Astrocyte (in vitro differentiated cells and primary cell): ENCODE data around the gene TTBK2. TPM values are rescaled to one million over a fixed set of nuclear protein-coding genes. Genes with fewer than 3 reads are reported as not detected.
"Not testable (repeated sequence)": the region's sequence is repeated elsewhere in the genome, so short reads cannot be mapped to it uniquely, and the experiment has no call there.

ENCODE experiments used
- DNase-seq: peaks from one replicate; pipeline ENCODE4 v3.0.0-alpha.2; 2010; ENCODE audit warnings: low read depth
- FAIRE-seq: peaks from 2 replicates; lab custom pipeline; 2011; peaks lifted over from hg19 to GRCh38; lab: Jason Lieb, UNC
- H2AFZ ChIP-seq: 2 replicates; pipeline ENCODE4 v1.6.0; 2012; ENCODE audit warnings: low read depth, low read length, inconsistent platforms
- H3K27ac ChIP-seq: 2 replicates; pipeline ENCODE4 v1.5.1; 2011; ENCODE audit warnings: low read depth, low read length, inconsistent platforms
- H3K27me3 ChIP-seq: 2 replicates; pipeline ENCODE4 v1.6.0; 2011; ENCODE audit warnings: low read length, inconsistent platforms; ENCODE audit not compliant: insufficient read depth
- H3K36me3 ChIP-seq: 2 replicates; pipeline ENCODE4 v1.5.1; 2011; ENCODE audit warnings: low read length, inconsistent platforms; ENCODE audit not compliant: insufficient read depth
- H3K4me1 ChIP-seq: 2 replicates; pipeline ENCODE4 v1.5.1; 2011; ENCODE audit warnings: low read length, inconsistent platforms; ENCODE audit not compliant: insufficient read depth
- H3K4me2 ChIP-seq: 2 replicates; pipeline ENCODE4 v1.6.0; 2012; ENCODE audit warnings: low read length, inconsistent platforms
- H3K4me3 ChIP-seq: 2 replicates; pipeline ENCODE4 v1.5.1; 2011; ENCODE audit warnings: low read depth, mild to moderate bottlenecking, low read length, inconsistent platforms; ENCODE audit not compliant: insufficient read depth
- H3K79me2 ChIP-seq: 2 replicates; pipeline ENCODE4 v1.6.0; 2012; ENCODE audit warnings: mild to moderate bottlenecking, low read length, inconsistent platforms; ENCODE audit not compliant: insufficient read depth
- H3K9ac ChIP-seq: 2 replicates; pipeline ENCODE4 v1.6.0; 2012; ENCODE audit warnings: mild to moderate bottlenecking, low read length, inconsistent platforms
- H3K9me3 ChIP-seq: 2 replicates; pipeline ENCODE4 v1.5.1; 2012; ENCODE audit warnings: low read depth, mild to moderate bottlenecking, low read length, inconsistent platforms; ENCODE audit not compliant: insufficient read depth
- H4K20me1 ChIP-seq: 2 replicates; pipeline ENCODE4 v1.6.0; 2012; ENCODE audit warnings: low read length, inconsistent platforms; ENCODE audit not compliant: insufficient read depth
- H3K27ac Mint-ChIP-seq: one replicate; pipeline ENCODE4 v1.8.0; 2021; ENCODE audit warnings: mild to moderate bottlenecking, mixed read lengths; ENCODE audit not compliant: unreplicated experiment
- H3K27me3 Mint-ChIP-seq: one replicate; pipeline ENCODE4 v1.8.0; 2021; ENCODE audit warnings: low read depth, mixed read lengths; ENCODE audit not compliant: unreplicated experiment
- H3K36me3 Mint-ChIP-seq: one replicate; pipeline ENCODE4 v1.8.0; 2021; ENCODE audit warnings: low read depth, mixed read lengths; ENCODE audit not compliant: unreplicated experiment
- H3K4me1 Mint-ChIP-seq: one replicate; pipeline ENCODE4 v1.8.0; 2021; ENCODE audit warnings: low read depth, mixed read lengths; ENCODE audit not compliant: unreplicated experiment
- H3K4me3 Mint-ChIP-seq: one replicate; pipeline ENCODE4 v1.8.0; 2021; ENCODE audit warnings: mild to moderate bottlenecking, moderate library complexity, mixed read lengths; ENCODE audit not compliant: unreplicated experiment
- H3K9me3 Mint-ChIP-seq: one replicate; pipeline ENCODE4 v1.8.0; 2021; ENCODE audit warnings: mild to moderate bottlenecking, mixed read lengths; ENCODE audit not compliant: unreplicated experiment
- EZH2 ChIP-seq: IDR thresholded peaks from 2 replicates; pipeline ENCODE4 v1.6.1; 2012; ENCODE audit warnings: mild to moderate bottlenecking, low read length, inconsistent platforms; ENCODE audit not compliant: insufficient read depth
- total RNA-seq: library from RNA; stranded (reverse); gene quantifications from 2 replicates; pipeline ENCODE4 v1.2.1, GENCODE V29; 2021
- TF ChIP-seq, protein P1 (sequence below): IDR thresholded peaks from 2 replicates; pipeline ENCODE4 v1.5.1; 2011; ENCODE audit warnings: low read depth, mild to moderate bottlenecking, inconsistent platforms, low read length, moderate library complexity; ENCODE audit not compliant: insufficient read depth

TTBK2 gene
- total RNA-seq, 1 donor from 2014 or later, result 14.8 TPM

DNA sequence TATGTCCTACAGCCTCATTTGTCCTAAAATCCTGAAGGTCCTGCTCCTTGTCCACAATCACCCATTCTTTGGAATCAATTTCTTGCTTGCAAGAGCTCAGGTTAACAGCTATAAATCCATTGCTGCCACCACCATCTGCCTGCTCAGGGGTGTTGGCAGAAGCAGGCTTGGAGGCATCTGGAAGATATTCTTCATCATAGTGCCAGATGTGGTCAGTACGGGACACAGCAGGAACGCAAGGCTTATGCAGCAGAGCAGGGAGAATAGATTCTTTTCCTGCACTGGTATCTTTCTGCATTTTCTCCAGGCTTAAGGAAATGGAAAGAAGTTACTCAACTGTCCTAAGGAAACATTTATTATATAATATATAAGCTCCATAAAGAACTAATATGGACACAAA lies 145.2 kb downstream of the TTBK2 start:
- Mint-ChIP-seq H3K27me3 (no peaks in the 10 kb centered on the region), H3K36me3 (peaks cover 6% of the 10 kb centered on the region), H3K4me3 (no peak overlapping the region), H3K9me3 (no peaks in the 10 kb centered on the region), H3K27ac (no peak overlapping the region), H3K4me1 (no peaks in the 10 kb centered on the region)
- Histone ChIP-seq H3K4me3 (no peak overlapping the region), H3K9me3 (no peaks in the 10 kb centered on the region), H3K4me1 (no peaks in the 10 kb centered on the region), H2AFZ (no peak overlapping the region), H3K9ac (no peak overlapping the region), H3K27ac (no peak overlapping the region), H3K27me3 (no peaks in the 10 kb centered on the region), H3K36me3 (peaks cover 4% of the 10 kb centered on the region), H3K79me2 (no peaks in the 10 kb centered on the region), H3K4me2 (no peak overlapping the region), H4K20me1 (no peaks in the 10 kb centered on the region)
- TF ChIP-seq, protein P1, sequence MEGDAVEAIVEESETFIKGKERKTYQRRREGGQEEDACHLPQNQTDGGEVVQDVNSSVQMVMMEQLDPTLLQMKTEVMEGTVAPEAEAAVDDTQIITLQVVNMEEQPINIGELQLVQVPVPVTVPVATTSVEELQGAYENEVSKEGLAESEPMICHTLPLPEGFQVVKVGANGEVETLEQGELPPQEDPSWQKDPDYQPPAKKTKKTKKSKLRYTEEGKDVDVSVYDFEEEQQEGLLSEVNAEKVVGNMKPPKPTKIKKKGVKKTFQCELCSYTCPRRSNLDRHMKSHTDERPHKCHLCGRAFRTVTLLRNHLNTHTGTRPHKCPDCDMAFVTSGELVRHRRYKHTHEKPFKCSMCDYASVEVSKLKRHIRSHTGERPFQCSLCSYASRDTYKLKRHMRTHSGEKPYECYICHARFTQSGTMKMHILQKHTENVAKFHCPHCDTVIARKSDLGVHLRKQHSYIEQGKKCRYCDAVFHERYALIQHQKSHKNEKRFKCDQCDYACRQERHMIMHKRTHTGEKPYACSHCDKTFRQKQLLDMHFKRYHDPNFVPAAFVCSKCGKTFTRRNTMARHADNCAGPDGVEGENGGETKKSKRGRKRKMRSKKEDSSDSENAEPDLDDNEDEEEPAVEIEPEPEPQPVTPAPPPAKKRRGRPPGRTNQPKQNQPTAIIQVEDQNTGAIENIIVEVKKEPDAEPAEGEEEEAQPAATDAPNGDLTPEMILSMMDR, result no peak
- no peak for TF ChIP-seq EZH2
- FAIRE-seq, result no peak
- no peak for DNase-seq

DNA sequence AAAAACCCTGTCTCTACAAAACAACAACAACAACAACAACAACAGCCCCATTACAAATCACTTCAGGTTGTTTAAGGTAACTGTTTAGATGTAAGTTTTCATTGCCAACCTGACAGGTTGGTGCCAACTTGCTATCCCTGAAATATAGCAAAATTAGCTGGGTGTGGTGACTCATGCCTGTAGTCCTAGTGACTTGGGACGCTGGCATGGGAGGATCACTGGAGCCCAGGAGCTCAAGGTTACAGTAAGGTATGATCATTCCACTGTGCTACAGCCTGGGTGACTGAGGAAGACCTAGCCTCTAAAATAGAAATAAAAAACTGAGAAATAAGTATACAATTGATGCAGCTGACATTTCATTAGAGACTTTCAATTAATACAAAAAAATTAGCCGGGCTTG lies 147.7 kb downstream of the TTBK2 start:
- no peak overlapping the region for H3K9ac ChIP-seq
- DNase-seq, result no peak

DNA sequence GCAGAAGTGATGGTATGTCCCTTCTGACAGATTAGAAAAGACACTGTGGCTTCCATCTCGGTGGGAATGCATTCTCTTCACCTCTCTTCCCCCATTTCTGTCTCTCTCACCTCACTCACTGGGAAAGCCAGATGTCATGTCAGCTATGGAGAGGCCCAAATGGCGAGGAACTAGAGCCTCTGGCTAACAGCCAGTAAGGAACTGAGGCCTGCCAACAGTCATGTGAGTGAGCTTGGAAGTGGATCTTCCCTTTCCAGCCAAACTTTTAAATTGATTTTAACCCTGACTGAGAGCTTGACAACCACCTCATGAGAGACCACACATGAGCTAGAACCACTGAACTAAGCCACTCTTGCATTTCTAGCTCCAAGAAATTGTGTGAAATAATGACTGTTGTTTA lies 148.4 kb downstream of the TTBK2 start:
- Mint-ChIP-seq H3K4me3 (no peak overlapping the region), H3K4me1 (no peaks in the 10 kb centered on the region), H3K9me3 (peaks cover 4% of the 10 kb centered on the region), H3K36me3 (peaks cover 12% of the 10 kb centered on the region), H3K27ac (no peak overlapping the region), H3K27me3 (no peaks in the 10 kb centered on the region)
- H3K4me3 ChIP-seq, result no peak overlapping the region
- no peaks in the 10 kb centered on the region for H4K20me1 ChIP-seq
- FAIRE-seq, result no peak
- no peak overlapping the region for H3K27ac ChIP-seq
- no peak overlapping the region for H3K9ac ChIP-seq
- H3K36me3 ChIP-seq, result peaks cover 4% of the 10 kb centered on the region
- no peaks in the 10 kb centered on the region for H3K79me2 ChIP-seq
- no peak overlapping the region for H3K4me2 ChIP-seq
- H3K4me1 ChIP-seq, result no peaks in the 10 kb centered on the region
- DNase-seq, result no peak
- TF ChIP-seq, protein P1, result no peak
- no peak for TF ChIP-seq EZH2
- no peaks in the 10 kb centered on the region for H3K27me3 ChIP-seq
- no peaks in the 10 kb centered on the region for H3K9me3 ChIP-seq
- H2AFZ ChIP-seq, result no peak overlapping the region

More for the DNA sequence above, 147.7 kb downstream of the TTBK2 start:
- H3K27me3 ChIP-seq, result no peaks in the 10 kb centered on the region
- H3K4me2 ChIP-seq, result no peak overlapping the region
- H3K4me3 Mint-ChIP-seq, result no peak overlapping the region
- TF ChIP-seq, protein P1, result no peak
- no peak for TF ChIP-seq EZH2
- no peak overlapping the region for H2AFZ ChIP-seq
- H3K79me2 ChIP-seq, result no peaks in the 10 kb centered on the region
- no peaks in the 10 kb centered on the region for H3K27me3 Mint-ChIP-seq
- H3K27ac ChIP-seq, result no peak overlapping the region
- H3K4me3 ChIP-seq, result no peak overlapping the region
- no peaks in the 10 kb centered on the region for H3K4me1 Mint-ChIP-seq
- H3K36me3 ChIP-seq, result peaks cover 4% of the 10 kb centered on the region
- FAIRE-seq, result no peak
- H3K9me3 ChIP-seq, result no peaks in the 10 kb centered on the region
- H4K20me1 ChIP-seq, result no peaks in the 10 kb centered on the region
- H3K27ac Mint-ChIP-seq, result no peak overlapping the region
- H3K36me3 Mint-ChIP-seq, result peaks cover 12% of the 10 kb centered on the region
- H3K9me3 Mint-ChIP-seq, result peaks cover 4% of the 10 kb centered on the region
- H3K4me1 ChIP-seq, result no peaks in the 10 kb centered on the region

DNA sequence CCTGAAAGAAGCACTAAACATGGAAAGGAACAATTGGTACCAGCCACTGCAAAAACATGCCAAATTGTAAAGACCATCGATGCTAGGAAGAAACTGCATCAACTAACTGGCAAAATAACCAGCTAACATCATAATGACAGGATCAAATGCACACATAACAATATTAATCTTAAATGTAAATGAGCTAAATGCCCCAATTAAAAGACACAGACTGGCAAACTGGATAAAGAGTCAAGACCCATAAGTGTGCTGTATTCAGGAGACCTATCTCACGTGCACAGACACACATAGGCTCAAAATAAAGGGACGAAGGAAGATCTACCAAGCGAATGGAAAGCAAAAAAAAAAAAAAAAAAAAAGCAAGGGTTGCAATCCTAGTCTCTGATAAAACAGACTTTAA lies 154.5 kb downstream of the TTBK2 start:
- H3K4me3 Mint-ChIP-seq, H3K79me2 ChIP-seq, H3K9me3 ChIP-seq, H4K20me1 ChIP-seq, H3K4me1 Mint-ChIP-seq, H3K4me3 ChIP-seq, H3K4me1 ChIP-seq, FAIRE-seq, H3K27ac ChIP-seq, DNase-seq, H3K27ac Mint-ChIP-seq, H3K36me3 ChIP-seq, H3K27me3 Mint-ChIP-seq, H3K4me2 ChIP-seq, H3K9ac ChIP-seq, H3K27me3 ChIP-seq, H2AFZ ChIP-seq: not testable (repeated sequence)
- Mint-ChIP-seq H3K36me3 (peaks cover 18% of the 10 kb centered on the region), H3K9me3 (peaks cover 22% of the 10 kb centered on the region)
